SK-MEL-5 (cell line): ENCODE results near the gene FOXC2. TPM values are rescaled to one million over a fixed set of nuclear protein-coding genes. Genes with fewer than 3 reads are reported as not detected.

Source experiments
- DNase-seq: peaks from one replicate; pipeline ENCODE4 v3.0.0-alpha.2; 2016; ENCODE audit warnings: low read depth, low spot score
- in situ Hi-C: cut with HindIII; loops from 2 replicates; pipeline ENCODE4 v1.10.0; 2016; ENCODE audit warnings: low sequenced_read_pairs, high pct_unique_total_duplicates, low pct_unique_long_range_greater_than_20kb
- total RNA-seq: library from RNA; depleted of rRNA; stranded (reverse); fragments of >200 nt; shearing (Covaris generic); gene quantifications from 2 replicates; pipeline ENCODE4 v1.2.3, GENCODE V29; 2014

Gene FOXC2
- total RNA-seq, 1 experiment from 2014 or later: not detected

GRCh38 chr16:86593913-86594620 is 27.4 kb downstream of the FOXC2 start:
- DNase-seq: no peak
- in situ Hi-C loops: no loop called here

GRCh38 chr16:86594721-86595120 is 28.1 kb downstream of the FOXC2 start:
- in situ Hi-C loops: no loop called here
- DNase-seq: no peak

- DNase-seq: no peak
- in situ Hi-C loops: no loop called here
These were observed 29.5 kb downstream of the FOXC2 start for GRCh38 chr16:86595983-86596605.

GRCh38 chr16:86597126-86597879 is 30.7 kb downstream of the FOXC2 start:
- in situ Hi-C loops: no loop called here
- no peak for DNase-seq

- in situ Hi-C loops: no loop called here
- peak; percentile 26 for DNase-seq
These were observed 31.4 kb downstream of the FOXC2 start for GRCh38 chr16:86597880-86598606.

GRCh38 chr16:86598607-86599565 is 32.3 kb downstream of the FOXC2 start:
- DNase-seq: no peak

GRCh38 chr16:86601356-86601755 is 34.7 kb downstream of the FOXC2 start:
- in situ Hi-C loops: no loop called here
- DNase-seq: no peak

More at GRCh38 chr16:86598607-86599565, 32.3 kb downstream of the FOXC2 start:
- in situ Hi-C loops: no loop called here

- DNase-seq: no peak
- in situ Hi-C loops: no loop called here
These were observed 35.9 kb downstream of the FOXC2 start for GRCh38 chr16:86602521-86602920.

GRCh38 chr16:86604436-86605193 is 38.0 kb downstream of the FOXC2 start:
- no peak for DNase-seq
- in situ Hi-C loops: no loop called here

GRCh38 chr16:86605950-86606349 is 39.3 kb downstream of the FOXC2 start:
- DNase-seq: no peak
- in situ Hi-C loops: no loop called here

GRCh38 chr16:86608301-86608747 is 41.7 kb downstream of the FOXC2 start:
- no peak for DNase-seq
- in situ Hi-C loops: no loop called here

GRCh38 chr16:86609115-86609514 is 42.5 kb downstream of the FOXC2 start:
- in situ Hi-C loops: no loop called here
- DNase-seq: no peak

GRCh38 chr16:86609661-86610060 is 43.0 kb downstream of the FOXC2 start:
- in situ Hi-C loops: no loop called here
- DNase-seq: no peak

- no peak for DNase-seq
- in situ Hi-C loops: no loop called here
These were observed 44.3 kb downstream of the FOXC2 start for GRCh38 chr16:86610779-86611524.

GRCh38 chr16:86611525-86611855 is 44.9 kb downstream of the FOXC2 start:
- DNase-seq: no peak
- in situ Hi-C loops: no loop called here

GRCh38 chr16:86611941-86612340 is 45.3 kb downstream of the FOXC2 start:
- in situ Hi-C loops: no loop called here
- no peak for DNase-seq
